Measurements from ENCODE around the gene GPATCH2. TPM values are rescaled to one million over a fixed set of nuclear protein-coding genes. Genes with fewer than 3 reads are reported as not detected.

GPATCH2 gene
- total RNA-seq, 1 experiment from 2014 or later: 11.3 TPM

DNA sequence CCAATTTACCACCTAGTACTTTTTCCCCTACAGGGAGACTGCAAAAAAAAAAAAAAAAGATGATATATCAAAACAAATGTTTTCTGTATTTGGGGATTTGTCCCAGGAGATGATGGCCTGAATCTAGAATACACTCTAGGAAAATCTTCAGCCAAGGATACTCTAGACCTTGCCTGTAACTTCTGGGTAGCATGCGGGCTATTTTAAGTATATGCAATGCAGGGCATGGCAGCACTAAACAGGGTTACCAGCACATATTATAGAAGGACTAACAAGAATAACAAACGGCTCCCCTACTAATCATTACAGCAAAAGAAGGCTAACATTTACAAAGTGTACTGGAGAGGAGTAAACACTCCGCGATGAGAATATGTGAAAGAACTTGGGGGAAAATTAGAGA, 109.6 kb downstream of the GPATCH2 start:
- H3K27me3 ChIP-seq (ENCODE audit: insufficient read depth, low read length): no peaks in the 10 kb centered on the region
- ATAC-seq (no peak), DNase-seq (ENCODE audit: low read depth, low spot score) (no peak)
- H3K9me2 ChIP-seq (ENCODE audit: insufficient read depth): no peaks in the 10 kb centered on the region
- intact Hi-C loops (cut with micrococcal nuclease): no loop called here
- TF ChIP-seq POLR2AphosphoS5 (IDR thresholded peaks at IDR 0.05; ENCODE audit: low read depth, low read length) (no peak), YY1 (IDR thresholded peaks at IDR 0.05; ENCODE audit: extremely low read depth, insufficient replicate concordance, low read depth, low read length) (no peak), ZFX (IDR thresholded peaks at IDR 0.05) (no peak), FOSL1 (IDR thresholded peaks at IDR 0.05; ENCODE audit: low read depth) (no peak), ZNF274 (IDR thresholded peaks at IDR 0.05; ENCODE audit: low read depth, low read length) (no peak), SRF (IDR thresholded peaks at IDR 0.05; ENCODE audit: low read depth) (no peak), SIN3A (IDR thresholded peaks at IDR 0.05; ENCODE audit: low read depth) (no peak), ATF3 (IDR thresholded peaks at IDR 0.05) (no peak), CBX3 (IDR thresholded peaks at IDR 0.05; ENCODE audit: low read depth) (no peak), RAD21 (IDR thresholded peaks at IDR 0.05; ENCODE audit: low read depth) (no peak)
- TF ChIP-seq, protein P1, sequence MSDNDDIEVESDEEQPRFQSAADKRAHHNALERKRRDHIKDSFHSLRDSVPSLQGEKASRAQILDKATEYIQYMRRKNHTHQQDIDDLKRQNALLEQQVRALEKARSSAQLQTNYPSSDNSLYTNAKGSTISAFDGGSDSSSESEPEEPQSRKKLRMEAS (IDR thresholded peaks at IDR 0.05): no peak
- no peak overlapping the region for H3K4me2 ChIP-seq (ENCODE audit: low read length)
- no peaks in the 10 kb centered on the region for H3K4me1 ChIP-seq (ENCODE audit: control insufficient read depth in 1 of 2, insufficient read depth in 2 of 2, low read length in 2 of 2)
- H4K20me1 ChIP-seq (ENCODE audit: insufficient read depth): no peaks in the 10 kb centered on the region
- H3K36me3 ChIP-seq (ENCODE audit: control insufficient read depth in 1 of 2, insufficient read depth in 2 of 2, low read length in 2 of 2): no peaks in the 10 kb centered on the region
- no peak overlapping the region for H2AFZ ChIP-seq (ENCODE audit: low read depth, low read length, poor library complexity, severe bottlenecking)
- BruUV-seq (replicated peaks): no TSS peak
- H3K9me3 ChIP-seq (ENCODE audit: control insufficient read depth in 1 of 2, insufficient read depth in 1 of 2, low read depth in 1 of 2, low read length in 2 of 2): no peaks in the 10 kb centered on the region
- H3K27ac ChIP-seq (ENCODE audit: low read depth, low read length): no peak overlapping the region
- no peaks in the 10 kb centered on the region for H3K79me2 ChIP-seq (ENCODE audit: insufficient read depth, low read length)
- ChIA-PET RAD21 (ENCODE audit: low non-redundant PET in 1 of 2, low total read pairs in 2 of 2, uncharacterized antibody in 2 of 2, unreplicated experiment in 2 of 2) (no interaction called here), POLR2A (no interaction called here), CTCF (no interaction called here)
- H3K4me3 ChIP-seq (replicated peaks in 1 of 2; ENCODE audit: low read depth in 1 of 2, low read length in 2 of 2): no peak overlapping the region
- H3K9ac ChIP-seq (ENCODE audit: low read length): no peak overlapping the region

DNA sequence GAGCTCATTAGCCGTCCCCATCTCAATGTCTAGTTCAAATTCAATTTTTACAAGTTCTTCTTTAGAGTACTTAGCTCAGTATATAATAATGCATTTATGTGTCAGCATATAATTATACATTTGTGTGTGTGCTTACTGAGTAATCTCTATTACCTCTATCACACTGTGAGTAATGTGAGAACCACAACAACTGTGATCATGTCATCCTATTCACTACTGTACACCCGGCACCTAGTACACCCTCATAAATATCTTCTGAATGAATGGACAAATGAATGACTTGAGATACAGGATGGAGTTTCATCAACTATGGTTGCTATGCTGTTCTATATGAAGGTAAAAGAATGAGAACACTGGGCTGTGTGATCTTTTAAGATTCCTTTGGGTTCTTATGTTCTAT, 124.0 kb downstream of the GPATCH2 start:
- Histone ChIP-seq H3K27me3 (ENCODE audit: insufficient read depth, low read length) (no peaks in the 10 kb centered on the region), H4K20me1 (ENCODE audit: insufficient read depth) (no peaks in the 10 kb centered on the region), H2AFZ (ENCODE audit: low read depth, low read length, poor library complexity, severe bottlenecking) (no peak overlapping the region), H3K27ac (ENCODE audit: low read depth, low read length) (no peak overlapping the region), H3K36me3 (ENCODE audit: control insufficient read depth in 1 of 2, insufficient read depth in 2 of 2, low read length in 2 of 2) (no peaks in the 10 kb centered on the region), H3K79me2 (ENCODE audit: insufficient read depth, low read length) (no peaks in the 10 kb centered on the region), H3K4me1 (ENCODE audit: control insufficient read depth in 1 of 2, insufficient read depth in 2 of 2, low read length in 2 of 2) (no peaks in the 10 kb centered on the region), H3K4me3 (replicated peaks in 1 of 2; ENCODE audit: low read depth in 1 of 2, low read length in 2 of 2) (no peak overlapping the region), H3K9ac (ENCODE audit: low read length) (no peak overlapping the region), H3K9me3 (ENCODE audit: control insufficient read depth in 1 of 2, insufficient read depth in 1 of 2, low read depth in 1 of 2, low read length in 2 of 2) (no peaks in the 10 kb centered on the region), H3K4me2 (ENCODE audit: low read length) (no peak overlapping the region), H3K9me2 (ENCODE audit: insufficient read depth) (no peaks in the 10 kb centered on the region)
- no TSS peak for BruUV-seq (replicated peaks)
- intact Hi-C loops (cut with micrococcal nuclease): no loop called here
- ATAC-seq (no peak), DNase-seq (ENCODE audit: low read depth, low spot score) (no peak)
- POLR2A ChIA-PET: no interaction called here
- RAD21 ChIA-PET (ENCODE audit: low non-redundant PET in 1 of 2, low total read pairs in 2 of 2, uncharacterized antibody in 2 of 2, unreplicated experiment in 2 of 2): no interaction called here
- CTCF ChIA-PET: no interaction called here
- no peak for TF ChIP-seq RAD21 (IDR thresholded peaks at IDR 0.05; ENCODE audit: low read depth)
- TF ChIP-seq EGR1 (IDR thresholded peaks at IDR 0.05; ENCODE audit: low read depth): no peak
- no peak for TF ChIP-seq SIN3A (IDR thresholded peaks at IDR 0.05; ENCODE audit: low read depth)
- no peak for TF ChIP-seq TCF7L2 (IDR thresholded peaks at IDR 0.05; ENCODE audit: borderline replicate concordance, extremely low read depth, insufficient read depth, insufficient read length)
- TF ChIP-seq POLR2AphosphoS5 (IDR thresholded peaks at IDR 0.05; ENCODE audit: low read depth, low read length): no peak
- TF ChIP-seq FOSL1 (IDR thresholded peaks at IDR 0.05; ENCODE audit: low read depth): no peak
- no peak for TF ChIP-seq ATF3 (IDR thresholded peaks at IDR 0.05)
- no peak for TF ChIP-seq POLR2A (IDR thresholded peaks at IDR 0.05; ENCODE audit: borderline replicate concordance, extremely low read depth, insufficient read depth, insufficient read length)
- no peak for TF ChIP-seq JUND (IDR thresholded peaks at IDR 0.05)
- TF ChIP-seq ZNF274 (IDR thresholded peaks at IDR 0.05; ENCODE audit: low read depth, low read length): no peak
- TF ChIP-seq, protein P2, sequence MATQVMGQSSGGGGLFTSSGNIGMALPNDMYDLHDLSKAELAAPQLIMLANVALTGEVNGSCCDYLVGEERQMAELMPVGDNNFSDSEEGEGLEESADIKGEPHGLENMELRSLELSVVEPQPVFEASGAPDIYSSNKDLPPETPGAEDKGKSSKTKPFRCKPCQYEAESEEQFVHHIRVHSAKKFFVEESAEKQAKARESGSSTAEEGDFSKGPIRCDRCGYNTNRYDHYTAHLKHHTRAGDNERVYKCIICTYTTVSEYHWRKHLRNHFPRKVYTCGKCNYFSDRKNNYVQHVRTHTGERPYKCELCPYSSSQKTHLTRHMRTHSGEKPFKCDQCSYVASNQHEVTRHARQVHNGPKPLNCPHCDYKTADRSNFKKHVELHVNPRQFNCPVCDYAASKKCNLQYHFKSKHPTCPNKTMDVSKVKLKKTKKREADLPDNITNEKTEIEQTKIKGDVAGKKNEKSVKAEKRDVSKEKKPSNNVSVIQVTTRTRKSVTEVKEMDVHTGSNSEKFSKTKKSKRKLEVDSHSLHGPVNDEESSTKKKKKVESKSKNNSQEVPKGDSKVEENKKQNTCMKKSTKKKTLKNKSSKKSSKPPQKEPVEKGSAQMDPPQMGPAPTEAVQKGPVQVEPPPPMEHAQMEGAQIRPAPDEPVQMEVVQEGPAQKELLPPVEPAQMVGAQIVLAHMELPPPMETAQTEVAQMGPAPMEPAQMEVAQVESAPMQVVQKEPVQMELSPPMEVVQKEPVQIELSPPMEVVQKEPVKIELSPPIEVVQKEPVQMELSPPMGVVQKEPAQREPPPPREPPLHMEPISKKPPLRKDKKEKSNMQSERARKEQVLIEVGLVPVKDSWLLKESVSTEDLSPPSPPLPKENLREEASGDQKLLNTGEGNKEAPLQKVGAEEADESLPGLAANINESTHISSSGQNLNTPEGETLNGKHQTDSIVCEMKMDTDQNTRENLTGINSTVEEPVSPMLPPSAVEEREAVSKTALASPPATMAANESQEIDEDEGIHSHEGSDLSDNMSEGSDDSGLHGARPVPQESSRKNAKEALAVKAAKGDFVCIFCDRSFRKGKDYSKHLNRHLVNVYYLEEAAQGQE (IDR thresholded peaks at IDR 0.05; ENCODE audit: low read depth): no peak
- TF ChIP-seq ELF1 (IDR thresholded peaks at IDR 0.05; ENCODE audit: borderline replicate concordance, low read depth): no peak
- no peak for TF ChIP-seq SP1 (IDR thresholded peaks at IDR 0.05; ENCODE audit: low read depth)
- TF ChIP-seq, protein P1 (IDR thresholded peaks at IDR 0.05): no peak
- TF ChIP-seq ZFX (IDR thresholded peaks at IDR 0.05): no peak
